IPS-NIHi7 (cell line): ENCODE data around the gene ZSCAN22.
A peak's percentile ranks its signal among the peaks of the same experiment; 100 is the strongest.
"Not testable (repeated sequence)": the region's sequence is repeated elsewhere in the genome, so short reads cannot be mapped to it uniquely, and the experiment has no call there.

Source experiments
- DNase-seq: peaks from one replicate; pipeline ENCODE4 v3.0.0; 2012; ENCODE audit warnings: mixed read lengths; ENCODE audit errors: extremely low spot score

Gene ZSCAN22

GRCh38 chr19:58318297-58318696, 8.5 kb upstream of the ZSCAN22 start:
- DNase-seq = no peak

- no peak for DNase-seq
Measured at GRCh38 chr19:58319241-58319640, 7.6 kb upstream of the ZSCAN22 start.

DNA sequence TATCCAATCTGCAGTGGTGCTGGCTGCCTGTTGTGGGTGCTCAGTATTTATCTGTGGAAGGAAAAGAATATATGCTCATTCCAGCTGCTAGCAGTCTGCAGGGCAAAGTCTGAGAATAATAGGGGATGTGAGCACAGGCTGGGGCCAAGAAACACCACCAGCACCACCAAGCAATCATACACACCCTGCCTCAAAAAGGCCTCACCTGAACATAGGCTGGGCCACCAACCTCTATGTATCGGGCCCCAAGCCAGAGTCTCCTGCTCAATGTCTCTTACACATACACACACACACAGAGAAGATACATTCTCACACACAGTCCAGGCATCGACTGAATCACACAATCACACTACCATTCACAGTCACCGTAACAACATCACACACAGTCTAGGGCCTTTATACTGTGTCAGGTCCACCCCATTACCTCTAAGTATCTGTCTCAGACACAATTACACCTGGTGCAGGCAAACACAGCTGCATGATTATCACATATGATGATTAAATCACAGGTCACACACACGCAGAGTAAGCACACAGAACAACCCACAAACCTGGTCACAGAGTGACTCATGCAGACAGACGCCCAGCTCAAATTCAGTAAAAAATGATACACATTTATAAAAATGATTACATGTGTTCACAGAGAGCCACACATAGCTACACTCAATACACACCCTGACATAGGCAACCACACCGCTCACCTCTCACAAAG, 1.3 kb upstream of the ZSCAN22 start:
- DNase-seq = no peak

DNA sequence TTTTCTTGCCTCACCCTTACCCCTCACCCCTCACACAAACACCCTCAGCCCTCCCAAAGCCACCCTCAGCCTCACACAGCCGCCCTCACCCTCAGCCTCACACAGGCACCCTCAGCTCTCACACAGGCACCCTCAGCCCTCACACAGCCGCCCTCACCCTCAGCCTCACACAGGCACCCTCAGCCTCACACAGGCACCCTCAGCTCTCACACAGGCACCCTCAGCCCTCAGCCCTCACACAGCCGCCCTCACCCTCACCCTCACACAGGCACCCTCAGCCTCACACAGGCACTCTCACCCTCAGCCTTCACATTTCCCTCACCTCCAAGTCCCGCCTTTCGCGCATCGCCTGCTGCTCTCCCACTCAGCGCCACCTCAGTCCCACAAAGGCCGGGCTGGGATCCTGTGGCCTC, 287 bp upstream of the ZSCAN22 start:
- no peak for DNase-seq

DNA sequence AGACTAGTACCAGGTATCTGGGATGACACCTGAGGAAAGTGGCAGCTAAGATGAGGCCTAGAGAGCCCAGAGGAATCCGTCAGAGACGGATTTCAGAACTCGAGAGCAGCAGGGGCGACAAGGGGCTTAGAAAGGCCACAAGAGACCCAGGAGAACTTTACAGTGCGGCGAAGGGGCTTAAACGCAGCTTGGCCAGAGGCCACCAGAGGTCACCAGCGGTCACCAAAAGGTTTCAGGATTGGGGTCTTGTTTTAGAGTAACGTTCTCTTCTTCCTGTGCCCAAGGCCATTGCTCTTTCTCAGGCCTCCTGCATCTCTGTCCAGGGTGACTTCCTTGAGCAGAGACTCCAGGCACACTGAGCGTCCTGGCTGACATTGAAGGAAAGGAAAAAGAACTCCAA, 2.2 kb downstream of the ZSCAN22 start:
- DNase-seq = peak; percentile 81

GRCh38 chr19:58330458-58330857, 3.7 kb downstream of the ZSCAN22 start:
- peak; percentile 39 for DNase-seq

- DNase-seq = no peak
Measured at GRCh38 chr19:58332697-58333096, 5.9 kb downstream of the ZSCAN22 start.

DNA sequence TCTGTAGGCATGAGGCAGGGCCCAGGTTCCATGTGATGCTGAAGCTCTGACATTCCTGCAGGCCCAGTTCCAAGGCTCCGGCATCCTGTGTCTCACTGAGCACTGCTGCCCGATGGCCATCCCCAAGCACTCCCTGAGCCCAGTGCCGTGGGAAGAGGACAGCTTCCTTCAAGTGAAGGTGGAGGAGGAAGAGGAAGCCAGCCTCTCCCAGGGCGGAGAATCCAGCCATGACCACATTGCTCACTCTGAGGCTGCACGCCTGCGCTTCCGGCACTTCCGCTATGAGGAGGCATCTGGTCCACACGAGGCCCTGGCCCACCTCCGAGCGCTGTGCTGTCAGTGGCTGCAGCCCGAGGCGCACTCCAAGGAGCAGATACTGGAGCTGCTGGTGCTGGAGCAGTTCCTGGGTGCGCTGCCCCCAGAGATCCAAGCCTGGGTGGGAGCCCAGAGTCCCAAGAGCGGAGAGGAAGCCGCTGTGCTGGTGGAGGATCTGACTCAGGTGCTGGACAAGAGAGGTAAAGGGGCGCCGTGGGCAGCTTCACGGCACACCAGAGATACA, 8.0 kb downstream of the ZSCAN22 start:
- DNase-seq = no peak

- no peak for DNase-seq
Measured at GRCh38 chr19:58335630-58336029, 8.8 kb downstream of the ZSCAN22 start.

- DNase-seq = no peak
Measured at GRCh38 chr19:58336216-58336615, 9.4 kb downstream of the ZSCAN22 start.

- no peak for DNase-seq
Measured at GRCh38 chr19:58336820-58337219, 10.0 kb downstream of the ZSCAN22 start.

DNA sequence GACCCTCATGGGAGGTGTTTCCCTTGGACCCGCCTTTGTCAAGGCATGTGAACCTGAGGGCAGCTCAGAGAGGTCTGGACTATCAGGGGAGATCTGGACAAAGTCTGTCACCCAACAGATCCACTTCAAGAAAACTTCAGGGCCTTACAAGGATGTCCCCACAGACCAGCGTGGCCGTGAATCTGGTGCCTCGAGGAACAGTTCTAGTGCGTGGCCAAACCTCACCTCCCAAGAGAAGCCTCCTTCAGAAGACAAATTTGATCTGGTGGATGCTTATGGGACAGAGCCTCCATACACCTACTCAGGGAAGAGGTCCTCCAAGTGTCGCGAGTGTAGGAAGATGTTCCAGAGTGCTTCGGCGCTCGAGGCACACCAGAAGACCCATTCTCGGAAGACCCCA, 11.5 kb downstream of the ZSCAN22 start:
- DNase-seq = no peak

DNA sequence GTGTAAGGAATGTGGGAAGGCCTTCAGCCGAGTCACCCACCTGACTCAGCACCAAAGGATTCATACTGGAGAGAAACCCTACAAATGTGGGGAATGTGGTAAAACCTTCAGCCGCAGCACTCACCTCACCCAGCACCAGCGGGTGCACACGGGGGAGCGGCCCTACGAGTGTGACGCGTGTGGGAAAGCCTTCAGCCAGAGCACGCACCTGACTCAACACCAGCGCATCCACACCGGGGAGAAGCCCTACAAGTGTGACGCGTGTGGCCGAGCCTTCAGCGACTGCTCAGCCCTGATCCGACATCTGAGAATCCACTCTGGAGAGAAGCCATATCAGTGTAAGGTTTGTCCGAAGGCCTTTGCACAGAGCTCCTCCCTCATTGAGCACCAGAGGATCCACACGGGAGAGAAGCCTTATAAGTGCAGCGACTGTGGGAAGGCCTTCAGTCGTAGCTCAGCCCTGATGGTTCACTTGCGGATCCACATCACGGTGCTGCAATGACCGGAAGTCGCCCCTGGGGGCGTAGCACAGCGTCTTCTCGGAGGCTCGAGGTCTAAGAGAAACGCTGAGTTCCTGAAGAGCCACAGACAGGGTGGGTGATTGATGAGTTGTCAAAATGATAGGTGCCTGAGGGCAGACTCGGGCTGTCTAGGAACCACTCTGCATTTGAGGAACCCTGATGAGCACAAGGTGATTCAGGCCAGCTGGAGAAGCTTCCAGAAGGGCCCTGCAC, 12.2 kb downstream of the ZSCAN22 start:
- DNase-seq = peak; percentile 75

DNA sequence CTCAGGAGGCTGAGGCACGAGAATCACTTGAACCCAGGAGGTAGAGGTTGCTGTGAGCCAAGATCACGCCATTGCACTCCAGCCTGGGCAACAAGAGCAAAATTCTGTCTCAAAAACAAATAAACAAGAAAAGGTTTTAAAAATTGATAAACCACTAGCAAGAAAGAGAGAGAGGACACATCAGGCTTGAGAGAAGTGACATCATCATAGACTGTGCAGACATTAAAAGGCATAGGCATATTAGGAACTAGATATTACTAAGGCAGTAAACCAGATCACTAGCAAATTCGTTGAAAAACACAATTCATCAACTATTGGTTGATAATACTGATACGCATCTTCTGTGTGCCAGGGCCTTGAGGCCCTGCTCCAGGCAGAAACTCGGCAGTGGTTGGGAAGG, 18.8 kb downstream of the ZSCAN22 start:
- DNase-seq = no peak

DNA sequence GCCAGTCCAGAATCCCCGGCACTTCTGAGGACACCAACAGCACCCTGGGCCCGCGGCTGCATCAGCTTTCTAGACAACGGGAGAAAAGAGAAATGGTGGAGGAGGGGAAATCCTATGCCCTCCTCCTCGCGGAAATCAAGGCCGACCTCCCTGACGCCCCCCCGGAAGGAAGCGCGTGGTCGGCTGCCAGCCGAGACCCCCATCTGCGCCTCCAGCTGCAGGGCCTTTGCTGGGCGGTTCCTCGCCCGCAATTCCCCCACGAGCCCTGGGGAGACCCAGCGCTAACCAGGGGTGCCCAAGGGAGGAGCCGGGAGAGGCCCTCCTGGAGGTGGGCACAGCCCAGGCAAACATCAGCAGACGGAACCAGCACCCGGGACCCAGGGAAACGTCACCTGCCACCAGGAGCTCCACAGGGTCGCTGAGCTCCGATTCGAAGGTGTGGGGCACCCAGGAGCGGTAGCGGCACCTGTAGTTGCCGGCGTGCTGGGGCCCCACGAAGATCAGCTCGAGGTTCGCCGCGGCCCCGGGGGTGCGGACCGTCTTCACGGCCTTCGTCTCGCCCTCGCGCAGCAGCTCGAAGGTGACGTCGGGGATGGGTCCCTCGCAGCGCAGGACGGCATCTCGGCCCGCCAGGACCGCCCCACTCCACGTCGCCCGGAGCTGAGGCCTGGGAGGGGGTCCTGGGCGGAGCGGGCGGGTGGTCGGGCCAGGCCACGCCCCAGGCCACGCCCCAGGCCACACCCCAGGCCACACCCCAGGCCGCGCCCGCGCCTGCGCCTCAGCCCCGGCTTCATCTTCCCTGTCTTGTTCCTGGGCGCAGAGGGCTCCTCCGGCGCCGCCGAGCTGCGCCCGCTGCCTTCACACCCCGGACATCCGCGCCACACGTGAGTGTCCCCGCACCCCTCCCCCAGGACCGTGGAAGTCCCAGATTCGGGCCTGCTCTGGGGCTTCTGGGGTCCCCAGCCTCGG, 20.5 kb downstream of the ZSCAN22 start:
- peak; percentile 97 for DNase-seq

- not testable (repeated sequence) for DNase-seq
Measured at GRCh38 chr19:58348080-58348479, 21.3 kb downstream of the ZSCAN22 start.

DNA sequence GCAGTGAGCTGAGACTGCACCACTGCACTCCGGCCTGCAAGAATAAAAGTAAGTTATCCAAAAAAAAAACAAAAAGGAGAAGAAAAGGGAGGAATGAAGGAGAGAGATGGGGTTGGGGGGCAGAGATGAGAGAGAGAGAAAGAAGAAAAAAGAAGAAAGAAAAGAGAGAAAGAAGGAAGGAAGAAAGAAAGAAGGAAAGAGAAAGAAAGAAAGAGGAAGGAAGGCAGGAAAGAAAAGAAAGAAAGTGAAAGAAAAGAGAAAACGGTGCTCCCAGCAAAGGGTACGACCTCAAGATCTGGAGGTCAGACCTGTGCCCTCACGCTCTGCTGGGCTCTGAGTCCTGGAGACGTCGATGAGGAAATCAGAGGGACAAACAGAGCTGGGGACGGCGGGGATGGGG, 22.8 kb downstream of the ZSCAN22 start:
- DNase-seq = no peak

DNA sequence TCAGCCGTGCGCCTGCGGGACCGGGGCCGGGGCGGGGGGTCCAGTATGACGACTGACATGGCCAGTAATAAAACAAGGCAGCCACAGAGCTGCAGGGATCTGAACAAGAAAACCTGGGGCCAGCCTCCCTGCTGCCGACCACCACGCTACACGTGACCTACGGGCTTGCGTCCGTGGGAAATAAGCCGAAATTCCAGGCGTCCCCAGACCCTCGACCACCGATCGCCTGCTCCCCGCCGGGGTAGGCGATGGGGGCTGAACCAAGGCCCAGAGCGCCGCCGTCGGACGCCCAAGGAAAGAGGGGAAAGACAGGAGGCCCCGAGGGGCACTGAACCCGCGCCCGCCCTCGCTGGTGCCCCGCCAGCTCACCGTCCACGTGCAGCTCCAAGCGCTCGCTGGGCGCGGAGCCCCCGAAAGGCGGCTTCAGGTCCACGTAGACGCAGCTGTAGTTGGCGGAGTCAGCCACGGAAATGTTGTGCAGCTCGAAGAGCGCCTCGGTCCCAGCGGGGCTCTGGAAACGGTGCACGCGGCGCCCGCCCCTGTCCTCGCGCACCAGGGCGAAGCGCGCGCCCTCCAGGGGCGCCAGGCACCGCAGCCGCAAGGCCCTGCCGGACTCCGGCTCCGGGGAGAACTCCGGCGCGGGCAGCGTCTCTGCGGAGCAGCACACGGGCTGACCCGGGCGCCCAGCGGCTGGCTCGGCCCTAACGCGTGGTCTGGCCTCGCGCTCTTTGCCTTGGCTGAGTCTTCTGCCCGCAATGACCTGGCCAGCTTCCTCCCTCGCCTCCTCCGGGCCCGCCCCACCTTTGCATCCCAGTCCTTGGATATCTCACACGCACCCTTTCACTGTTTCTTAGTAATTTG, 23.4 kb downstream of the ZSCAN22 start:
- DNase-seq = no peak

GRCh38 chr19:58350871-58351557, 24.2 kb downstream of the ZSCAN22 start:
- DNase-seq = no peak

DNA sequence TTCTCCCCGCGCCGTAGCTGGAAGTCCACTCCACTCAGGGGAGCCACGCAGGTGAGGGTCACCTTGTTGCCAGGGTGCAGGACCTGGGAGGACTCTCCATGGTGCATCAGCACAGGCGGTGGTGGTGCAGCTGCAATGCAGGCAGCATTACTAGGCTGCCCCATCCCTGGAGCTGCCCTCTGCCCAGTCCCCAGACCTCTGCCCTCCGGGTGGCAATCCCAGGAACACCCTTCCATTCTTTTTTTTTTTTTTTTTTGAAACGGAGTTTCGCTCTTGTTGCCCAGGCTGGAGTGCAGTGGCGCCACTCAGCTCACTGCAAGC, 24.7 kb downstream of the ZSCAN22 start:
- no peak for DNase-seq
